ENCODE data around the gene GDI1. TPM values are rescaled to one million over a fixed set of nuclear protein-coding genes. Genes with fewer than 3 reads are reported as not detected.

Gene GDI1
- total and polyA plus RNA-seq, 9 donors = 72.8 to 188 (median 116) TPM

GRCh38 chrX:154490021-154490413, 53.1 kb downstream of the GDI1 start:
- Histone ChIP-seq H3K36me3 (no peaks in the 10 kb centered on the region), H3K9me3 (no peaks in the 10 kb centered on the region), H3K27me3 (no peaks in the 10 kb centered on the region), H3K4me1 (ENCODE audit: insufficient read depth) (no peaks in the 10 kb centered on the region), H3K4me3 (peak overlapping the region; percentile 56), H3K27ac (peak overlapping the region; percentile 85 to 89)
- peak; percentile 64 to 74 (median 66) for DNase-seq
- intact Hi-C loops (cut with DNase I) = no loop called here
- 28 to 59% (median 41%) methylated on average over 17 to 19 of the region's 19 CpGs for WGBS, 3 donors
- TF ChIP-seq POLR2A (IDR thresholded peaks at IDR 0.05) (no peak), EP300 (IDR thresholded peaks at IDR 0.05) (no peak), CTCF (IDR thresholded peaks at IDR 0.05) (no peak)

- TF ChIP-seq POLR2A (IDR thresholded peaks at IDR 0.05) = peak; percentile 78
- no peak for TF ChIP-seq CTCF (IDR thresholded peaks at IDR 0.05)
- TF ChIP-seq EP300 (IDR thresholded peaks at IDR 0.05) = no peak
- 28 to 37% (median 29%) methylated on average over 47 to 71 of the region's 71 CpGs for WGBS, 3 donors
- Histone ChIP-seq H3K27me3 (no peaks in the 10 kb centered on the region), H3K4me1 (ENCODE audit: insufficient read depth) (no peaks in the 10 kb centered on the region), H3K9me3 (no peaks in the 10 kb centered on the region), H3K27ac (peak within 1 kb of the TSS; percentile 85 to 93), H3K36me3 (no peaks in the 10 kb centered on the region), H3K4me3 (peak within 1 kb of the TSS; percentile 56)
- peak; percentile 90 to 94 (median 93) for DNase-seq
- intact Hi-C loops (cut with DNase I) = no loop called here
Measured at GRCh38 chrX:154490414-154491083, 53.6 kb downstream of the GDI1 start, which contains the start of gene SLC10A3. Gene SLC10A3, minus strand, starts transcription at chrX:154490629. Its CDS starts 1,689 bp downstream, at chrX:154488940.

Small RNA genes lying within 50 kb of the gene (microRNA-seq; reads per million reads assigned to microRNA genes)
- 0 to 0.38 (median 0) reads per million in 3 donors for gene MIR6858

Small RNA genes lying within 50 kb of the gene (small RNA-seq; reads per million reads assigned to genes)
- gene MIR6858 (not detected), gene SNORA70 (not detected)

Other genes with a start within 250 kb of the GDI1 start
- not detected for gene OPN1MW2, start 217.4 kb upstream of the GDI1 start, total RNA-seq
- gene OPN1MW2, start 217.4 kb upstream of the GDI1 start, polyA plus RNA-seq = not detected
- not detected for gene OPN1MW3, start 179.6 kb upstream of the GDI1 start, total RNA-seq
- not detected for gene OPN1MW3, start 179.6 kb upstream of the GDI1 start, polyA plus RNA-seq
- gene TEX28, start 142.0 kb upstream of the GDI1 start, total RNA-seq = not detected
- not detected for gene TEX28, start 142.0 kb upstream of the GDI1 start, polyA plus RNA-seq
- gene TKTL1, start 141.4 kb upstream of the GDI1 start, total RNA-seq = under 1 TPM in 4 of 7 donors, not detected in 3; 0.12 to 0.36 (median 0.23) TPM
- gene TKTL1, start 141.4 kb upstream of the GDI1 start, polyA plus RNA-seq = under 1 TPM; 0.38 to 0.91 TPM
- gene FLNA, start 62.5 kb upstream of the GDI1 start, total RNA-seq = 1,000 to 10,000 TPM in 4 of 7 donors, 100 to 1,000 TPM in 3; 327 to 2,249 (median 1,321) TPM
- 100 to 1,000 TPM; 378 to 647 TPM for gene FLNA, start 62.5 kb upstream of the GDI1 start, polyA plus RNA-seq
- gene EMD, start 57.9 kb upstream of the GDI1 start, total RNA-seq = 100 to 1,000 TPM in 5 of 7 donors, 10 to 100 TPM in 2; 40.5 to 158 (median 107) TPM
- gene EMD, start 57.9 kb upstream of the GDI1 start, polyA plus RNA-seq = 100 to 1,000 TPM in 1 of 2 donors, 10 to 100 TPM in 1; 55.1 to 146 TPM
- over 10,000 TPM in 1 of 7 donors, 1,000 to 10,000 TPM in 6; 6,380 to 12,508 (median 7,126) TPM for gene RPL10, start 38.8 kb upstream of the GDI1 start, total RNA-seq
- gene RPL10, start 38.8 kb upstream of the GDI1 start, polyA plus RNA-seq = over 10,000 TPM in 1 of 2 donors, 1,000 to 10,000 TPM in 1; 4,233 to 12,949 TPM
- gene DNASE1L1, start 27.9 kb upstream of the GDI1 start, total RNA-seq = 10 to 100 TPM; 11.9 to 21.4 (median 18.1) TPM
- 10 to 100 TPM; 13.0 to 16.1 TPM for gene DNASE1L1, start 27.9 kb upstream of the GDI1 start, polyA plus RNA-seq
- gene TAFAZZIN, start 25.6 kb upstream of the GDI1 start, total RNA-seq = 10 to 100 TPM; 31.3 to 62.1 (median 37.9) TPM
- 10 to 100 TPM in 1 of 2 donors, 1 to 10 TPM in 1; 7.9 to 33.1 TPM for gene TAFAZZIN, start 25.6 kb upstream of the GDI1 start, polyA plus RNA-seq
- gene ATP6AP1, start 8.5 kb upstream of the GDI1 start, total RNA-seq = 10 to 100 TPM; 29.6 to 75.9 (median 58.1) TPM
- gene ATP6AP1, start 8.5 kb upstream of the GDI1 start, polyA plus RNA-seq = 10 to 100 TPM; 75.2 to 77.8 TPM
- gene FAM50A, start 7.0 kb downstream of the GDI1 start, total RNA-seq = 10 to 100 TPM; 21.3 to 48.9 (median 34.3) TPM
- 10 to 100 TPM; 41.4 to 42.8 TPM for gene FAM50A, start 7.0 kb downstream of the GDI1 start, polyA plus RNA-seq
- gene PLXNA3, start 21.1 kb downstream of the GDI1 start, total RNA-seq = 100 to 1,000 TPM in 1 of 7 donors, 10 to 100 TPM in 5, 1 to 10 TPM in 1; 9.5 to 118 (median 50.9) TPM
- gene PLXNA3, start 21.1 kb downstream of the GDI1 start, polyA plus RNA-seq = 10 to 100 TPM; 11.0 to 17.0 TPM
- gene LAGE3, start 42.1 kb downstream of the GDI1 start, total RNA-seq = 10 to 100 TPM; 19.4 to 39.3 (median 23.2) TPM
- 10 to 100 TPM in 1 of 2 donors, 1 to 10 TPM in 1; 2.7 to 19.5 TPM for gene LAGE3, start 42.1 kb downstream of the GDI1 start, polyA plus RNA-seq
- gene UBL4A, start 49.5 kb downstream of the GDI1 start, total RNA-seq = 10 to 100 TPM; 17.2 to 35.5 (median 29.3) TPM
- 10 to 100 TPM; 14.6 to 21.6 TPM for gene UBL4A, start 49.5 kb downstream of the GDI1 start, polyA plus RNA-seq
- 10 to 100 TPM; 19.6 to 49.8 (median 42.3) TPM for gene SLC10A3, start 53.5 kb downstream of the GDI1 start, total RNA-seq
- gene SLC10A3, start 53.5 kb downstream of the GDI1 start, polyA plus RNA-seq = 10 to 100 TPM in 1 of 2 donors, 1 to 10 TPM in 1; 5.5 to 35.1 TPM
- 10 to 100 TPM; 34.6 to 76.8 (median 62.9) TPM for gene FAM3A, start 79.1 kb downstream of the GDI1 start, total RNA-seq
- gene FAM3A, start 79.1 kb downstream of the GDI1 start, polyA plus RNA-seq = 10 to 100 TPM in 1 of 2 donors, 1 to 10 TPM in 1; 3.6 to 81.6 TPM
- 100 to 1,000 TPM in 1 of 7 donors, 10 to 100 TPM in 6; 18.0 to 115 (median 57.5) TPM for gene G6PD, start 109.7 kb downstream of the GDI1 start, total RNA-seq
- gene G6PD, start 109.7 kb downstream of the GDI1 start, polyA plus RNA-seq = 10 to 100 TPM; 19.0 to 26.3 TPM
- gene IKBKG, start 110.5 kb downstream of the GDI1 start, total RNA-seq = 10 to 100 TPM in 6 of 7 donors, 1 to 10 TPM in 1; 8.0 to 28.6 (median 22.9) TPM
- gene IKBKG, start 110.5 kb downstream of the GDI1 start, polyA plus RNA-seq = 10 to 100 TPM in 1 of 2 donors, 1 to 10 TPM in 1; 1.5 to 16.1 TPM
- gene CTAG1A, start 148.0 kb downstream of the GDI1 start, total RNA-seq = under 1 TPM in 1 of 7 donors, not detected in 6; 0.35 TPM
- gene CTAG1A, start 148.0 kb downstream of the GDI1 start, polyA plus RNA-seq = under 1 TPM in 1 of 2 donors, not detected in 1; 0.12 TPM
- gene CTAG1B, start 182.1 kb downstream of the GDI1 start, total RNA-seq = not detected
- gene CTAG1B, start 182.1 kb downstream of the GDI1 start, polyA plus RNA-seq = under 1 TPM in 1 of 2 donors, not detected in 1; 0.15 TPM
- 1 to 10 TPM in 1 of 7 donors, not detected in 6; 4.2 TPM for gene CTAG2, start 216.4 kb downstream of the GDI1 start, total RNA-seq
- gene CTAG2, start 216.4 kb downstream of the GDI1 start, polyA plus RNA-seq = 1 to 10 TPM; 1.0 to 6.8 TPM